Stimulated activated CD8-positive, alpha-beta memory T cell treated with anti-CD3 and anti-CD28 coated beads, Interleukin-7, amount 100 ng/mL, for 48 hours (primary cell): ENCODE measurements around the gene RNF144A.
"Not testable (repeated sequence)": the region's sequence is repeated elsewhere in the genome, so short reads cannot be mapped to it uniquely, and the experiment has no call there.

Experiments used
- DNase-seq, 2 donors: peaks; one replicate each; pipeline ENCODE4 v3.0.0-alpha.2; 2020; ENCODE audit warnings: low read depth in 1 of 2; ENCODE audit errors: extremely low read depth in 1 of 2

RNF144A gene

GRCh38 chr2:7001395-7001794, 84.2 kb downstream of the RNF144A start:
- not testable (repeated sequence) for DNase-seq

DNA sequence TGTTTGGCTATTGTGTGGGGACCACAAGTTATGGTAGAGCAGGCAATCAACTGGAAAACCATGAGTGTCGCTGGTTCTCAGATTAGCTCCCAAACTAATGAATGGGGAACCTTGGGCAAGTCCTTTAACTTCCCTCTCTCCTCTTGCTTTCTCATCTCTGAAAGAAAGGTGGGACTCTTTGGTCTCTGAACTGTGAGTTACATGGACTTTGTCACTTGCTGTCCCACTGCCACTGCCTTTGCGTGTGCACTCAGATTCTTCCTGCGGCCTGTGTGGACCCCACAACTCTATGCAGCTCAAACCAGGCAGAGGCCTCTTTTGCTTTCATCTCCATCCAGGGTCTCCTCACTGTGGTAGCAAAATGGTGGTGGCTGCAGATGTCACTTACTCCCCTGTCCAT, 86.7 kb downstream of the RNF144A start:
- DNase-seq = no peak

DNA sequence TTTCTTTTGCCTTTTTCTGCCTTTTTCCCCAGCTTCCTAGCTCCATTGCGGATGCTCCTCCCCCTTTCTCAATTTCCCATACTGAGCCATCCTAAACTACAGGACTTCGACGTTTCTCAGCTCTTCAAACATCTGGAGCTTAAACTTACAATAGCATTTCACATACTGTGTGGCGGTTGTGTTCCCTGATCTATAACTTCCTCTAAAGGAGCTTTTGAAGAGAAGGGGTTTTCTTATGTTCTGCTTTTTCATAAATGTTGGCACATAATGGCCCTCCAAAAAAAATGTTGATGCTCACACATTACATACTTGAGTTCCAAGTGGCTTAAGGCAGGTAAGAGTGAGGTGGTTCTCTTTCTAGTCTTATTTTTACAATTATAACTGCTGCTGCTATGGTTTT, 87.4 kb downstream of the RNF144A start:
- DNase-seq = no peak

DNA sequence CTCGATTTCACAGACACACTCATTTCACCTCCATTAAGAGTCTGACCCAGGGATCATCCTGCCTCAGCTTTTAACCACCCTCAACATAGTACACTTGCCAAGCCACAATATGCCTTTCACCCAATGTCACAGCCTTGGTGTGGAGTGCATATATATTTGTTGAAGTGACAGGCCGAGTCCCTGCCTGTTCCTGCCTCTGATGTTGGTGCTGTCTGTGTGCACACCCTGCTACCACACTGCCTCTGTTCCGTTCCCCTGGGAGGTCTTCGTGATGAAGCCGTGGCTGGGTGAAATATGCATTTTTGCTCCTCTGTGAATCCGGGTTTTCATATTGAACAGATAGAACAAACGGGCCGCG, 90.3 kb downstream of the RNF144A start:
- no peak for DNase-seq

GRCh38 chr2:7007846-7008741, 90.9 kb downstream of the RNF144A start:
- no peak for DNase-seq

DNA sequence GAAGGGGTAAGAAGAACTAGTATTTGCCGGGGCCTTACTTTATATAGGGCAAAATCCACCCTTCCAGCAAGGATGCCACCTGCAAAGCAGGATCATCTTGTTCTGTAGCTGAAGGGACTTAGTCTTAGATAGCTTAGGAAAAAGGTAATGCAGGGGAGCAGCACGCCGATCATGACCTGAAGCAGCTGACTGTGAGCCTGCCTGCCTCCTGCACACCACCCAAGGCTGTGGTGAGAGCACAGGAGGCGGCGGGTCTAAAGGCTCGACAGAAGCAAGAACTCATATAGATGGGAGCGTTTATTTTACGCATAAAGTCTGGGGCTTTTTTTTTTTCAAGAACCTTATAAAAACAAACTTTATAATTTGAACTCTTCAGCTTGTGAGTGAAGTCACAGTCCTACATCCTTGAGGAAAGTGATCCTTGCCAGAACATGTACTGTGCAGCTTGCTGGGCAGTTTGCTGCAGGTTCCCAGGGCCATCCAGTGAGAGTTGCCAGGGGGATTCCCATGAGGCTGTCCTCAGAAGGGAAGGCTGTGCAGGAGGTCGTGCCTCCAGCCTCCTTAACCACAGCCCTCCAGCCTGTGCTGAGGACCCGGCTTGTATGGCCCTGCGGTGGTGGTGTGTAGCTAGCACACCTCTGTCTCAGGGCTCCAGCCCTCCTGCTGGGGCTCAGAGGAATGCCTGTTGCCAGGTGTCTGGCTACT, 92.1 kb downstream of the RNF144A start:
- DNase-seq = no peak

- DNase-seq = no peak
These were observed 93.3 kb downstream of the RNF144A start for GRCh38 chr2:7010391-7011054.

DNA sequence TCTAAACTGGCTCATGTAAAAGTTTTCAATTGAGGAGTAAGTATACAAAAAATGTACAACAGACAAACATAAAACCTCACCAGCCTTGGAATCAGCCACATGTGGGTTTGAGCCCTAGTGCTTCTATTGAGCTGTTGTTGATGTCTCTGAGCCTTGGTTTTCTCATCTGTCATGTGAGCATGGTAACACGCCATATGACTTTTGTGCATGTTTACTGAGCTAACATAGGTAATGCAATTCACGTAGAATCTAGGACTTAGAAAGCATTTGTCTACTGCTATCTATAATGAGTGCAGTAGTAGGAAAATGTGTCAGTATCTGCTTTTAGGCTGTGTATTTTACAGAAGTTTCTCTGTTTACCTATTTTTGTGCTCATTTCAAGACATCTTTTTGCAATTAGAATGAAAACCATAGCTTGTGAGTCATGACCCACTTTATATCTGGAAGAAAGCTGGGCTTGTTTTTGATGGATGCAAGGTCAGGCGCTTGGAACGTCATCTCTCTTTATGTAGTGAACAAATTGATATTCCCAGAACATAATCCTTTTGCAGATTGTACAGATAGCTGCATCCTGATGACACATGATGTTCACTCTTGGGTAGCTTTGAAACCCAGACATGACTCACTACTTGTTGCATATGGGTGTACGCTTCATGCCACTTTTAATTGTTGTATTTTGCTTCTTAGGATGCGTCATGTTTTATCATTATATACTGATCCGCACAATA, 94.3 kb downstream of the RNF144A start:
- DNase-seq = no peak

DNA sequence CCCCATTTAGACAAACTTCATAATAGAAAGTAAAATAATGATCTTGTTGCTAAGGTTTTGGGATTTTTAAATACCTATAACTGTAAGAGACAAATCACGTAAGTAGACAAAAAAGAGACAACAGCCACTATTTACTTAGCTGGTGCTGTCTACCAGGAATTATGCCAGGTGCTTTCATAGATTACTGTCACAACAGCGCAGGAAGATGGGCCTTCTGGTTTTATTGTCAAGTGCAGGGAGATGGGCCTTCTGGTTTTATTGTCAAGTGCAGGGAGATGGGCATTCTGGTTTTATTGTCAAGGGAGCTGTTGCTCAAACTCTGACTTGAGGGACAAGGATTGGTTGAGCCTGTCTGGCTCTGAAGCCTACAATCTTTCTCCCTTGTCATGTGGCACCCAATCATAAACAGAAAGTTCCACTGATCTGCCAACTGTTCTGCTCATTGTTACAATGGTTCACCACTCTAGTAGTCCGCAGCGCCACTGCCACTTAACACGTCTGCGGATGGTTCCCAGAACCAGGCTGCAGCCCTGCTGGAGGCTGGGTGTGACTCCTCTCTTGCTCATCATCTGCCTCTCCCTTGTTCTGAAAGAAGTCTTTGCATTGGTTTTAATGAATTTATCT, 95.0 kb downstream of the RNF144A start:
- no peak for DNase-seq

DNA sequence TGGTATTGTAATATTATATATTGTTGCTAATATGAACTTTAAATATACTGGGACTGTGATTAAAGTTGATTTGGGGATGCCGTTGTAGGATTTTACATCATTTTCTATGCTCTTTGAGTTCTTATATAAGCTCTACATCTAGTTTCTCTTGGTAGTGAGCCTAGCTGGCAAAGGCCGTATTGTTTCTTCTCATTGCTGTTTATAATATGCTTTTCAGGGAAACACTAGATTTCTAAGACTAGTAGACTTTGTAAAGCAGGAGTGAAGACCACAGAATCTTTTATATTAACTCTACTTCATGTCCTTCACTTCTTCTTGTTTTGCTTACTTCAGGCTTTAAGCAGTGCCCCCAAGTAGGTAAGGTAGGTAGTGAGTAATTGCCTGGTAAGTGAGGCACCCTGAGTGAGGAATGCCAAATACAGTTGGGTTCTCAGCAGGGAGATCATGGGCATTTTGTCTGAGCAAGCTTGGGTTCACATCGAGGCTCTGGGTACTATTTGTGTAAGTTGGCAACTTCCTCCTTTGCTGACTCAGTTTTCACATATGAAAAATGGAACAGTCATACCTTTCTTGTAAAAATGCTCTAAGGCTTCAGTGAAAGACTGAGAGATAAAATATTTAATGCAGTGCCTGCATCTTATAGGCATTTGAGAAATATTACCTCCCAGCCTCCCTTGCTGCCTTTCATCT, 96.4 kb downstream of the RNF144A start:
- DNase-seq = no peak

DNA sequence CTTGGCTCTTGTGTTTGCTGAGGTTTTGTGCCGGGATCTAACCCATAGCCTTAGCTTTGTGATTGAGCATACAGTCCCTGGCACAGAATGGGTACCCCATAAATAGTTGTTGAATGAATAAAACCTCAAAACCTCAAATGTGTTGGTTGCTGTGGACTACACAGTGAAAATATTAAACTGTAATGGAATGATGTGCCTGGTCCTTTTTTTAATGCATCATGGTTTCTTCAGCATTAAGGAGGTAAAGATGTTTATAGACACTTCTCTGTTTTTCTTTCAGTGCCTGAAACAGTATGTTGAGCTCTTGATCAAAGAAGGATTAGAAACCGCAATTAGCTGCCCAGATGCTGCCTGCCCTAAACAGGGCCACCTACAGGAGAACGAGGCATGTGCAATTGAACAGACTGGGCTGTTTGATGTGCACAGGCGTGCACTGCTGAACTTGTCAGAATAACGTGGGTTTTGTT, 97.0 kb downstream of the RNF144A start:
- no peak for DNase-seq

GRCh38 chr2:7015007-7015950, 98.1 kb downstream of the RNF144A start:
- no peak for DNase-seq

DNA sequence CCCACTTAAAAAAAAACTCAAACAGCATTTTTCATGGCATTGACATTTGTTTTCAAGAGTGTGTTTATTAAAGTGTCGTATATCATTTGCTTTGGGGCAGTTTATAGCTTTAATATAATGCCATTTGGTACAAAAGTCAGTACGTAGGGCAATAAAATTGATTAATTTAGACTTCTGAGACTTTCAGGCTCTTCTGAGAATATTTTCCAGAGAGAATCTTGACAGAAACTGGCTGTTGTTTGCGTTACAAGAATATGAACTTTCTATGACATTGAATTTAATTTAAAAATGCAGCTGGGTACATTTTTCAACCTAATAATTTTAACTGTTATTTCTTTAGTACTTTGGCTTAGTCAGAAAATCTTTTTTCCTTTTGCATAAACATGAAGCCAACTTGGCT, 98.9 kb downstream of the RNF144A start:
- no peak for DNase-seq

GRCh38 chr2:7016601-7017211, 99.5 kb downstream of the RNF144A start:
- DNase-seq = no peak

- no peak for DNase-seq
These were observed 100.6 kb downstream of the RNF144A start for GRCh38 chr2:7017671-7018281.

DNA sequence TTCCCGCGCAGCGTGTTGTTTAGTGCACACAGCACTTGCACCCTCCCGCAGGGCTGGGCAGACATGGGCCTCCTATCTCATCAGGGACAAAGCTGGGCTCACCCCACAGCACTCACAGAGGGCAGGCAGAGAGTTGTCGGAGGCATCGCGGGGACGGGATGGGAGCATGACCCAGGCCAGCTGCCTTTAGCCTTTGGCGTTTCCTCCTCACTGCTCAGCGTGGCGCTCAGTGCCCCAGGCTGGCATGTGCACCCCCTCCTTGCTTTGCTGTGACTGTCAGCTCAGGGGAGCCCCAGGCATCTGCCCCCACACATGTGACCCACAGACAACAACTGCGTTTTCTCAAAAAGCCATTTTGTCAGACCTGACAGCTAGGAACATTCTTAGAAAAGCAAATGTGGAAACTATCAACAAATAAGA, 101.1 kb downstream of the RNF144A start:
- no peak for DNase-seq

- DNase-seq = no peak
These were observed 101.6 kb downstream of the RNF144A start for GRCh38 chr2:7018767-7019166.

- no peak for DNase-seq
These were observed 102.0 kb downstream of the RNF144A start for GRCh38 chr2:7019191-7019590.
